ENCODE data around the gene PHEX.

PHEX gene

DNA sequence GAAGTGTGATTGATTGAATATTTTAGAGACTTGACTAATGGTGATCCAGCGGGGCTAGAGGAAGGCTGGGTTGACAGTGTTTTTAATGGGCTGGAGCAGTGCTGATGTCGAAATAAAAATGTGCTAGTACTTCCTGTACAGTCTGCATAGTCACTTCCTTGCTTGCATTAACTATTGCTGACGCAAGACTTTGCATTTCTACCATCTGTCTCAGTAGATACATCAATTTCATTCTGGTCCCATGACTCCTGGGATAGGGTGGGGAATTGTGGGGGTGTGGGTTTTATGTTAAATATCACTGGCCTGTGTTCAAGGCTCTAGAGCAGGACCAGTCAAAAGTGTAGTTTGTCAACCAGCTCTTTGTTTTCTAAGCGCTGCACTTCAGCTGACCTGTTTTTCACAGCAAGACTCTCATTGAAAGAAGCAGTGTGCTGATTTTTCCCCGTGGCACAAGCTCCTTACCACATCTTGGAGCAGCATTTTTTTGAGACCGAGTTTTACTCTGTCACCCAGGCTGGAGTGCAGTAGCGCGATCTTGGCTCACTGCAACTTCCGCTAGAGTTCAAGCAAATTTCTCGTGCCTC lies 35.2 kb upstream of the PHEX start:
- peak; percentile 46 for DNase-seq (ENCODE audit: low read depth, low spot score)
- in situ Hi-C loops (cut with HindIII; ENCODE audit: low sequenced_read_pairs), result no loop called here

DNA sequence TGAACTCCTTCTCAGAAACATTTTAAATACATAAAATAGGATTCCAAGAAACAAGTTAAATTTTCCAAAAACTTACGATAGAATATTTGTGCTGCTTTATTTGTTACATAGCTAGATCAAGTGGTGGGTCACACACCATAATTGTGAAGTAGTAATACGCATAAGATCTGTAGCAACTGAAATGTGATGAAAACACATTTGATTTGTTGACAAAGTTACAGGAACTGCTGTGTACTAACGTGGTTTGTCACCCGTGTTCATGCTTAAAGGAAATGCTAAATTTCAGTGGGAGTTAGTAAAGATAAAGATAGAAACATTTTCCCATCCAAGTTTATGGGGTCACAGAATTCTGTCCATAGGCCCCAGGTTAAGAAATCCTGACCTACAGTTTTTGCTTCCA lies 34.1 kb upstream of the PHEX start:
- DNase-seq (ENCODE audit: low read depth, low spot score), result no peak
- H3K4me3 ChIP-seq (ENCODE audit: low read depth, low read length), result no peak overlapping the region
- in situ Hi-C loops (cut with HindIII; ENCODE audit: low sequenced_read_pairs), result no loop called here
- TF ChIP-seq, protein P1, sequence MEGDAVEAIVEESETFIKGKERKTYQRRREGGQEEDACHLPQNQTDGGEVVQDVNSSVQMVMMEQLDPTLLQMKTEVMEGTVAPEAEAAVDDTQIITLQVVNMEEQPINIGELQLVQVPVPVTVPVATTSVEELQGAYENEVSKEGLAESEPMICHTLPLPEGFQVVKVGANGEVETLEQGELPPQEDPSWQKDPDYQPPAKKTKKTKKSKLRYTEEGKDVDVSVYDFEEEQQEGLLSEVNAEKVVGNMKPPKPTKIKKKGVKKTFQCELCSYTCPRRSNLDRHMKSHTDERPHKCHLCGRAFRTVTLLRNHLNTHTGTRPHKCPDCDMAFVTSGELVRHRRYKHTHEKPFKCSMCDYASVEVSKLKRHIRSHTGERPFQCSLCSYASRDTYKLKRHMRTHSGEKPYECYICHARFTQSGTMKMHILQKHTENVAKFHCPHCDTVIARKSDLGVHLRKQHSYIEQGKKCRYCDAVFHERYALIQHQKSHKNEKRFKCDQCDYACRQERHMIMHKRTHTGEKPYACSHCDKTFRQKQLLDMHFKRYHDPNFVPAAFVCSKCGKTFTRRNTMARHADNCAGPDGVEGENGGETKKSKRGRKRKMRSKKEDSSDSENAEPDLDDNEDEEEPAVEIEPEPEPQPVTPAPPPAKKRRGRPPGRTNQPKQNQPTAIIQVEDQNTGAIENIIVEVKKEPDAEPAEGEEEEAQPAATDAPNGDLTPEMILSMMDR (IDR thresholded peaks at IDR 0.05; ENCODE audit: low read depth, low read length), result no peak

More for the DNA sequence above, 35.2 kb upstream of the PHEX start:
- no peak overlapping the region for H3K4me3 ChIP-seq (ENCODE audit: low read depth, low read length)
- TF ChIP-seq, protein P1 (IDR thresholded peaks at IDR 0.05; ENCODE audit: low read depth, low read length), result no peak

DNA sequence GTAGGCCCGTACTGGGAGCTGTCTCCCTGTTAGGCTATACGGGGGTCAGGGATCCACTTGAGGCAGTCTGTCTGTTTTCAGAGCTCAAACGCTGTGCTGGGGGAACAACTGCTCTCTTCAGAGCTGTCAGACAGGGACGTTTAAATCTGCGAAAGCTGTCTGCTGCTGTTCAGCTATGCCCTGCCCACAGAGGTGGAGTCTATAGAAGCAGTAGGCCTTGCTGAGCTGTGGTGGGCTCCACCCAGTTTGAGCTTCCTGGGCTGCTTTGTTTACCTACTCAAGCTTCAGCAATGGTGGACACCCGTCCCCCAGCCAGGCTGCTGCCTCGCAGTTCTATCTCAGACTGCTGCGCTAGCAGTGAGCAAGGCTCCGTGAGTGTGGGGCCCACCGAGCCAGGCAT lies 27.3 kb upstream of the PHEX start:
- H3K4me3 ChIP-seq (ENCODE audit: low read depth, low read length), result no peak overlapping the region
- TF ChIP-seq, protein P1 (IDR thresholded peaks at IDR 0.05; ENCODE audit: low read depth, low read length), result no peak
- in situ Hi-C loops (cut with HindIII; ENCODE audit: low sequenced_read_pairs), result no loop called here
- DNase-seq (ENCODE audit: low read depth, low spot score), result no peak

DNA sequence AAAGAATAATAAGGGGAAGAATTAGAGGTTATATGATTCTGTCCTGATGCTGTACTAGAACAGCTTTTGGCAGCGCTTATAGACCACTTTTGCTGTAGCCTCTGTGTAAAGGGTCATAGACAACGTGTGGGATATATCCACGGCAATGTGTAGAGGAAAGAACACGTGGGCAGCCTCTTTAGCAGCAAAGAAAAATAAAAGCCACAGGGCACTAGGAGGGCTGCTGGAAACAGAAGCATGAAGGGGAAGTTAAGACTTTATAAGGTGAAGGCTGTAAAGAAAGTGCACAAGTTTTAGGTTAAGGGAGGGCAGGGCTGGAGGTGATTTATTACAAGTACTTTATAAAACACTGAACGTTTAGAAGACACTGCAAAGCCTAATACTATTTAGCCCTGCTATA lies 20.1 kb upstream of the PHEX start:
- TF ChIP-seq, protein P1 (IDR thresholded peaks at IDR 0.05; ENCODE audit: low read depth, low read length), result no peak
- no peak for DNase-seq (ENCODE audit: low read depth, low spot score)
- in situ Hi-C loops (cut with HindIII; ENCODE audit: low sequenced_read_pairs), result no loop called here

DNA sequence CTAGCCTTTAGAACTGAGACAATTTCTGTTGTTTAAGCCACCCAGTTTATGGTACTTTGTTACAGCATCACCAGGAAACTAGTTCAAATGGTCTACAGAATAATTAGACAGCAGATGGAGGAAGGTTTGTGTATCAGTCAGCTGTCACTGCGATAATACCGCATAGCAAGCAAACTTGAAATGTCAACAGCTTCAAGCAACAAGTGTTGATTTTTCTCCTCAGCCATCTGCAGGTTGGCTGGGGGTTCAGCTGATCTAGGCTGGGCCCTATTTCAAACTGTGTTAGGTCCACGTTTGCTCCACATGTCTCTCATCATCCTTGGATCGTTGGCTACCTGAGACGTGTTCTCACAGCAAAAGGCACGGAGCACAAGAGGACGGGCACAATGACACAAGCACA lies 19.2 kb upstream of the PHEX start:
- H3K4me3 ChIP-seq (ENCODE audit: low read depth, low read length), result no peak overlapping the region
- in situ Hi-C loops (cut with HindIII; ENCODE audit: low sequenced_read_pairs), result no loop called here
- no peak for DNase-seq (ENCODE audit: low read depth, low spot score)
- TF ChIP-seq, protein P1 (IDR thresholded peaks at IDR 0.05; ENCODE audit: low read depth, low read length), result no peak

More for the DNA sequence above, 20.1 kb upstream of the PHEX start:
- no peak overlapping the region for H3K4me3 ChIP-seq (ENCODE audit: low read depth, low read length)

DNA sequence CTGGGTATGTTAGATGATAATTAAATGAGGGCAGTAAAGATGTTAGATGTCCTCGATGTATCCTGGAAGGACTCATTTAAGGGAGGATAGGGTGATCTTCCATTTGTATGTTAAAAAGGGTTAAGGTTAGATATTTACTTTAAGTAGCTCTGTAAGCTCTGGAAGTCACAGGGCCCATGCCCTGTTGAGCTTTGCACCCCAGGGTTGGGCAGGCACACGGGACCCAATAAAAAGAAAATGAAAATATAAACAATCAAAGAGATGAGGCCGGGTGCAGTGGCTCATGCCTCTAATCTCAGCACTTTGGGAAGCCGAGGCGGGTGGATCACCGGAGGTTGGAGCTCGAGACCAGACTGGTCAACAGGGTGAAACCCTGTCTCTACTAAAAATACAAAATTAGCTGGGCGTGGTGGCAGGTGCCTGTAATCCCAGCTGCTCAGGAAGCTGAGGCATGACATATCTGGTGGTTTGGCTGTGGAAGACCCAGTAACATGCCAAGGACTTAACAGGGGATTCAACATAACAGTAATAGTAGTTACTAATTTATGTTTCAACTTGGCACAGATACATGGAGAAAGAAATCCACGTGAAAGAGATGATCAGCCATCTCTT lies 16.9 kb upstream of the PHEX start:
- no peak for DNase-seq (ENCODE audit: low read depth, low spot score)
- in situ Hi-C loops (cut with HindIII; ENCODE audit: low sequenced_read_pairs), result no loop called here
- H3K4me3 ChIP-seq (ENCODE audit: low read depth, low read length), result no peak overlapping the region
- TF ChIP-seq, protein P1 (IDR thresholded peaks at IDR 0.05; ENCODE audit: low read depth, low read length), result no peak

Data from astrocyte of the spinal cord (primary cell).